Loucy (cell line): ENCODE data around the gene MPP3.

Experiments used
- H2AFZ ChIP-seq: fragments of 200-600 bp; sonication (generic); 2 replicates; pipeline ENCODE4 v1.6.0; 2016; ENCODE audit warnings: antibody characterized with exemption, mild to moderate bottlenecking, low read length, moderate library complexity
- H3F3A ChIP-seq: fragments of 200-600 bp; 2 replicates; pipeline ENCODE4 v1.6.0; 2016; ENCODE audit warnings: antibody characterized with exemption, low read depth, mild to moderate bottlenecking
- H3K27me3 ChIP-seq: fragments of 200-600 bp; sonication (generic); 2 replicates; pipeline ENCODE4 v1.6.1; 2014; ENCODE audit warnings: low read length, mild to moderate bottlenecking; ENCODE audit not compliant: insufficient read depth, poor library complexity, severe bottlenecking
- H3K36me3 ChIP-seq: fragments of 200-600 bp; sonication (generic); 2 replicates; pipeline ENCODE4 v1.6.1; 2016; ENCODE audit warnings: low read length; ENCODE audit not compliant: insufficient read depth
- H3K4me1 ChIP-seq: fragments of 200-600 bp; sonication (generic); 2 replicates; pipeline ENCODE4 v1.5.1; 2014; ENCODE audit warnings: low read length, mild to moderate bottlenecking; ENCODE audit not compliant: insufficient read depth, poor library complexity, severe bottlenecking
- H3K4me2 ChIP-seq: fragments of 200-600 bp; sonication (generic); 2 replicates; pipeline ENCODE4 v1.6.0; 2014; ENCODE audit warnings: antibody characterized with exemption, low read length, low read depth, mild to moderate bottlenecking; ENCODE audit not compliant: poor library complexity, severe bottlenecking
- H3K4me3 ChIP-seq: fragments of 200-600 bp; sonication (generic); 2 replicates; pipeline ENCODE4 v1.5.1; 2014; ENCODE audit warnings: low read length, mild to moderate bottlenecking, mixed read lengths; ENCODE audit not compliant: poor library complexity, severe bottlenecking
- H3K79me2 ChIP-seq: fragments of 200-600 bp; sonication (generic); 2 replicates; pipeline ENCODE4 v1.6.1; 2014; ENCODE audit warnings: low read length; ENCODE audit not compliant: insufficient read depth
- H3K9ac ChIP-seq: fragments of 200-600 bp; sonication (generic); 2 replicates; pipeline ENCODE4 v1.6.0; 2014; ENCODE audit warnings: mild to moderate bottlenecking, low read depth, low read length, moderate library complexity; ENCODE audit not compliant: poor library complexity, severe bottlenecking
- H3K9me2 ChIP-seq: fragments of 200-600 bp; sonication (generic); replicated peaks from 2 replicates; pipeline ENCODE4 v1.6.1; 2016; ENCODE audit warnings: low read depth, low read length, mixed read lengths
- H3K9me3 ChIP-seq: fragments of 200-600 bp; sonication (generic); 2 replicates; pipeline ENCODE4 v1.6.1; 2014; ENCODE audit warnings: mild to moderate bottlenecking, antibody characterized with exemption, low read length, low read depth; ENCODE audit not compliant: insufficient read depth
- H4K20me1 ChIP-seq: fragments of 200-600 bp; sonication (generic); 2 replicates; pipeline ENCODE4 v1.6.0; 2014; ENCODE audit warnings: antibody characterized with exemption, low read length, mild to moderate bottlenecking; ENCODE audit not compliant: insufficient read depth, poor library complexity, severe bottlenecking
- EZH2phosphoT487 ChIP-seq: fragments of 200-600 bp; IDR thresholded peaks from 2 replicates; pipeline ENCODE4 v1.6.1; 2018; ENCODE audit warnings: antibody characterized with exemption, mild to moderate bottlenecking, moderate library complexity, borderline replicate concordance
- TF ChIP-seq, protein P1 (sequence below): fragments of 200-600 bp; sonication (generic); conservative IDR thresholded peaks from 2 replicates; pipeline ENCODE4 v1.5.1; 2014; ENCODE audit warnings: mild to moderate bottlenecking, antibody characterized with exemption, low read length

The MPP3 gene

DNA sequence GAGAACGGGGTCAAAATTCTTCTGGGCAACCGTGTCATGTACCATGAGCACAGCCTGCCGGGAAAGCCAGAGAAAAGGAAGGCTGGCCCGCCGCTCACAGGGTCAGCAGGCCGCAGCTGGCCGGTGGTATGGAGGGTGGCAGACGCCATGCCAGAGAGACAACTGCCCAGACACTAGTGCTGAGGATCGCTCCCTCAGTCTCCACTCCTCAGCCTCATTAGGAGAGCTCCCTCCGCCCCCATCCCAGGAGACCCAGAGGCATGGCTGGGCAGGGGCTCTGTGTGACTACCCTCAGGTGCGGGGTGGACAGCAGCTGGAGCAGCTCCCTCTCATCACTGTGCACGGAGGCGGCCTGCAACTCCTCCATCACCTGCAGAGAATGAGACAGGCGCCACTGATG is 3.2 kb downstream of the MPP3 start:
- Histone ChIP-seq H3K27me3 (peaks cover 34% of the 10 kb centered on the region), H3K4me1 (no peaks in the 10 kb centered on the region), H3K9me2 (no peaks in the 10 kb centered on the region), H3K36me3 (no peaks in the 10 kb centered on the region), H3K4me2 (no peak overlapping the region), H4K20me1 (no peaks in the 10 kb centered on the region), H3K79me2 (no peaks in the 10 kb centered on the region), H3K9ac (no peak overlapping the region), H3K9me3 (no peaks in the 10 kb centered on the region), H2AFZ (no peak overlapping the region), H3F3A (no peaks in the 10 kb centered on the region), H3K4me3 (no peak overlapping the region)
- no peak for TF ChIP-seq EZH2phosphoT487
- TF ChIP-seq, protein P1, sequence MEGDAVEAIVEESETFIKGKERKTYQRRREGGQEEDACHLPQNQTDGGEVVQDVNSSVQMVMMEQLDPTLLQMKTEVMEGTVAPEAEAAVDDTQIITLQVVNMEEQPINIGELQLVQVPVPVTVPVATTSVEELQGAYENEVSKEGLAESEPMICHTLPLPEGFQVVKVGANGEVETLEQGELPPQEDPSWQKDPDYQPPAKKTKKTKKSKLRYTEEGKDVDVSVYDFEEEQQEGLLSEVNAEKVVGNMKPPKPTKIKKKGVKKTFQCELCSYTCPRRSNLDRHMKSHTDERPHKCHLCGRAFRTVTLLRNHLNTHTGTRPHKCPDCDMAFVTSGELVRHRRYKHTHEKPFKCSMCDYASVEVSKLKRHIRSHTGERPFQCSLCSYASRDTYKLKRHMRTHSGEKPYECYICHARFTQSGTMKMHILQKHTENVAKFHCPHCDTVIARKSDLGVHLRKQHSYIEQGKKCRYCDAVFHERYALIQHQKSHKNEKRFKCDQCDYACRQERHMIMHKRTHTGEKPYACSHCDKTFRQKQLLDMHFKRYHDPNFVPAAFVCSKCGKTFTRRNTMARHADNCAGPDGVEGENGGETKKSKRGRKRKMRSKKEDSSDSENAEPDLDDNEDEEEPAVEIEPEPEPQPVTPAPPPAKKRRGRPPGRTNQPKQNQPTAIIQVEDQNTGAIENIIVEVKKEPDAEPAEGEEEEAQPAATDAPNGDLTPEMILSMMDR = no peak

DNA sequence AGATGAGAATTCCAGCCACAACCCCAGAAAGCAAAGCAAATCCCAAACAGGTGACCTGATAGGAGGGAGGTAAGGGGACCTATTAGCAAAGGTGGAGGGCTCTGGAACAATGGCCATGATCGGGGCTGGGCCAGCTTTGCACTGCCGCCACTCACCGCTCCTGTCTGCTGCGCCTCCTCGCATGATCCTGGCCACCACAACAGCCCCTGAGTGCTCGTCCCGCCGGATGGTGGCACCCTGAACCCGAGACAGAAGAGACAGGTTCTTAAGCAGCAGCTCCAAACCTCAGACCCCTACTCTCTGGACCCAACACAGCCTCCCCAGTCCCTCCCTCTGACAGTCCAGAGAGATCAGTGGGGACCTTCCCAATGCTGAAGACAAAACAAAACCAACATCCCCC is 5.3 kb downstream of the MPP3 start:
- Histone ChIP-seq H3K9me3 (no peaks in the 10 kb centered on the region), H3K4me3 (no peak overlapping the region), H3K9me2 (no peaks in the 10 kb centered on the region), H4K20me1 (no peaks in the 10 kb centered on the region), H2AFZ (no peak overlapping the region), H3K36me3 (no peaks in the 10 kb centered on the region), H3K4me1 (no peaks in the 10 kb centered on the region), H3K9ac (no peak overlapping the region), H3K4me2 (no peak overlapping the region), H3F3A (no peaks in the 10 kb centered on the region), H3K79me2 (no peaks in the 10 kb centered on the region), H3K27me3 (peaks cover 13% of the 10 kb centered on the region)
- no peak for TF ChIP-seq EZH2phosphoT487
- TF ChIP-seq, protein P1 = no peak

DNA sequence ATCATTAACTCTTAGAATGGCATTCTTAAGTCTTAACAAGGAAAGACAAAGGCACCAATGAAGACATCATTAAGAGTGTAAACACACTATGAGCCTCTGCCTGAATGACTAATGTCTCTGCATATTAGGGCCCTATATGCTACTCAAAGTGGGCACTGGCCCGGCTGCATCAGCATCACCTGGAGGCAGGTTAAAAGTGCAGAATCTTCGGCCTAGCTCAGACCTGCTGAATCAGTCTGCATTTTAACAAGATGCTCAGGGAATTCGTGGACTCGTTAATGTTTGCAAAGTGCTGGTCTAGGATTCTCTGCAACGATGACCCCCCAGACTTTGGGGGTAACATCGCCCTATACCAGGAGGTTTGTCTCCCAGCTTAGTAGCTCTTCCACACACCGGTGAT is 6.7 kb downstream of the MPP3 start:
- Histone ChIP-seq H2AFZ (no peak overlapping the region), H3F3A (no peaks in the 10 kb centered on the region), H4K20me1 (no peaks in the 10 kb centered on the region), H3K4me3 (no peak overlapping the region), H3K36me3 (no peaks in the 10 kb centered on the region), H3K9me3 (no peaks in the 10 kb centered on the region), H3K4me2 (no peak overlapping the region), H3K9ac (no peak overlapping the region), H3K4me1 (no peaks in the 10 kb centered on the region), H3K79me2 (no peaks in the 10 kb centered on the region), H3K27me3 (no peaks in the 10 kb centered on the region), H3K9me2 (no peaks in the 10 kb centered on the region)
- TF ChIP-seq EZH2phosphoT487 = no peak
- TF ChIP-seq, protein P1 = no peak
